NCI-H146 (cell line): ENCODE measurements around the gene GH1.

Experiments used
- DNase-seq: peaks from one replicate; lab custom pipeline; 2025; lab: John Stamatoyannopoulos, UW

The GH1 gene

GRCh38 chr17:63944736-63945499 is 26.3 kb upstream of the GH1 start:
- DNase-seq: no peak

GRCh38 chr17:63943745-63944144 is 25.1 kb upstream of the GH1 start:
- DNase-seq: no peak

GRCh38 chr17:63942309-63942985 is 23.8 kb upstream of the GH1 start:
- DNase-seq: no peak

- no peak for DNase-seq
Measured at GRCh38 chr17:63941751-63942150, 23.1 kb upstream of the GH1 start.

GRCh38 chr17:63941162-63941561 is 22.5 kb upstream of the GH1 start:
- DNase-seq: no peak

- no peak for DNase-seq
Measured at GRCh38 chr17:63940584-63940983, 21.9 kb upstream of the GH1 start.

GRCh38 chr17:63939884-63940283 is 21.2 kb upstream of the GH1 start:
- DNase-seq: no peak

GRCh38 chr17:63939401-63939800 is 20.8 kb upstream of the GH1 start:
- DNase-seq: no peak

- DNase-seq: no peak
Measured at GRCh38 chr17:63937920-63938319, 19.3 kb upstream of the GH1 start.

GRCh38 chr17:63937319-63937718 is 18.7 kb upstream of the GH1 start:
- no peak for DNase-seq

GRCh38 chr17:63934183-63935112 is 15.8 kb upstream of the GH1 start:
- DNase-seq: no peak

- no peak for DNase-seq
Measured at GRCh38 chr17:63933598-63933997, 15.0 kb upstream of the GH1 start.

- DNase-seq: no peak
Measured at GRCh38 chr17:63932721-63933120, 14.1 kb upstream of the GH1 start.

GRCh38 chr17:63931981-63932561 is 13.4 kb upstream of the GH1 start, which contains the start of gene CD79B:
TSS of gene CD79B (minus strand) at chr17:63932331. CDS start at chr17:63932261, 70 bp downstream.
- DNase-seq: no peak

GRCh38 chr17:63930951-63931575 is 12.4 kb upstream of the GH1 start:
- DNase-seq: no peak

GRCh38 chr17:63929860-63930766 is 11.5 kb upstream of the GH1 start:
- no peak for DNase-seq

- no peak for DNase-seq
Measured at GRCh38 chr17:63928966-63929695, 10.5 kb upstream of the GH1 start.

- DNase-seq: no peak
Measured at GRCh38 chr17:63928172-63928666, 9.6 kb upstream of the GH1 start.

- no peak for DNase-seq
Measured at GRCh38 chr17:63927464-63928171, 9.0 kb upstream of the GH1 start.
